Stimulated activated CD4-positive, alpha-beta T cell treated with anti-CD3 and anti-CD28 coated beads, Interleukin-15, amount 100 ng/mL, for 48 hours (primary cell): Measurements from ENCODE around the gene MID2.
"Not testable (repeated sequence)": the region's sequence is repeated elsewhere in the genome, so short reads cannot be mapped to it uniquely, and the experiment has no call there.

ENCODE experiments used
- DNase-seq, 2 donors: peaks; one replicate each; pipeline ENCODE4 v3.0.0-alpha.2; 2020; ENCODE audit warnings: low read depth in 2 of 2

Gene MID2

GRCh38 chrX:107940095-107940494 lies 114.4 kb downstream of the MID2 start:
- no peak for DNase-seq

- DNase-seq = not testable (repeated sequence)
Observed at GRCh38 chrX:107955337-107955736, 129.7 kb downstream of the MID2 start.

- no peak for DNase-seq
Observed at GRCh38 chrX:107968623-107969022, 143.0 kb downstream of the MID2 start.

- DNase-seq = no peak
Observed at GRCh38 chrX:107970073-107970472, 144.4 kb downstream of the MID2 start.

DNA sequence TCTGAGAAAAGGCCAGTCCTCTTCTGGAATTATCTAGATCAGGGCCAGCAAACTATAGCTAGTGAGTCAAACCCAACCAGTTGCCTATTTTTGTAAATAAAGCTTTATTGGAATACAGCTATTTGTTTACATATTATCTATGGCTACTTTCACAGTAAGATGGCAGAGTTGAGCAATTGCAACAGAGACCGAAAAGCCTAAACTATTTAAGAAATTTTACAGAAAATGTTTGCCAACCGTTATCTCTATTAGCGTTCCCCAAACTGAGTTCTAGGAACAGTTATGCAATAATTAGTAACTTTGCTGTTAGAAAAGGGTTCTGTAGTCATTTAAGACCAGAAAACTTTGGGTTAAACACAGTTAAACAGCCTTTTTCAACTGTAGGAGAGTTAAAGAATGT lies 146.0 kb downstream of the MID2 start:
- no peak for DNase-seq
